ENCODE measurements around the gene TNK1. TPM values are rescaled to one million over a fixed set of nuclear protein-coding genes. Genes with fewer than 3 reads are reported as not detected.

The TNK1 gene
- total and polyA plus RNA-seq, 11 donors = 1.4 to 6.2 (median 2.1) TPM

DNA sequence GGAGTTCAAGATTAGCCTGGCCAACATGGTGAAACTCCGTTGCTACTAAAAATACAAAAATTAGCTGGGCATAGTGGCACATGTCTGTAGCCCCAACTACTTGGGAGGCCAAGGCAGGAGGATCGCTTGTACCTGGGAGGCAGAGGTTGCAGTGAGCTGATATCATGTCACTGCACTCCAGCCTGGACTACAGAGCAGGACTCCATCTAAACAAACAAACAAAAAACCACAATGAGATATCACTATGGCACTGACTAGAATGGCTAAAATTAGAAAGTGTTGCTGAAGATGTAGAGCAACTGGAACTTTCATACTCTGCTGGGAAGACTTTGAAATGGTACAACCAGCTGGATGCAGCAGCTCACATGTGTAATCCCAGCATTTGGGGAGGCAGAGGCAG lies 6.5 kb upstream of the TNK1 start:
- no peaks in the 10 kb centered on the region for H3K4me1 ChIP-seq
- H3K27ac ChIP-seq = no peak overlapping the region
- intact Hi-C loops (cut with DNase I) = loop anchor here in 1 of 10 donors (10.0 kb wide), 1 partner anchor 50 kb away; the partner anchor contains the start of genes SPEM1, SPEM2 and SPEM3
- H3K36me3 ChIP-seq = no peaks in the 10 kb centered on the region
- DNase-seq (no peak), ATAC-seq (no peak)
- H3K4me3 ChIP-seq = no peak overlapping the region
- peaks cover 0 to 4% (median 0%) of the 10 kb centered on the region in 12 donors for H3K9me3 ChIP-seq
- peaks cover 0 to 11% (median 0%) of the 10 kb centered on the region in 9 donors for H3K27me3 ChIP-seq
- no peak for TF ChIP-seq POLR2A (IDR thresholded peaks at IDR 0.05)
- TF ChIP-seq, protein P1, sequence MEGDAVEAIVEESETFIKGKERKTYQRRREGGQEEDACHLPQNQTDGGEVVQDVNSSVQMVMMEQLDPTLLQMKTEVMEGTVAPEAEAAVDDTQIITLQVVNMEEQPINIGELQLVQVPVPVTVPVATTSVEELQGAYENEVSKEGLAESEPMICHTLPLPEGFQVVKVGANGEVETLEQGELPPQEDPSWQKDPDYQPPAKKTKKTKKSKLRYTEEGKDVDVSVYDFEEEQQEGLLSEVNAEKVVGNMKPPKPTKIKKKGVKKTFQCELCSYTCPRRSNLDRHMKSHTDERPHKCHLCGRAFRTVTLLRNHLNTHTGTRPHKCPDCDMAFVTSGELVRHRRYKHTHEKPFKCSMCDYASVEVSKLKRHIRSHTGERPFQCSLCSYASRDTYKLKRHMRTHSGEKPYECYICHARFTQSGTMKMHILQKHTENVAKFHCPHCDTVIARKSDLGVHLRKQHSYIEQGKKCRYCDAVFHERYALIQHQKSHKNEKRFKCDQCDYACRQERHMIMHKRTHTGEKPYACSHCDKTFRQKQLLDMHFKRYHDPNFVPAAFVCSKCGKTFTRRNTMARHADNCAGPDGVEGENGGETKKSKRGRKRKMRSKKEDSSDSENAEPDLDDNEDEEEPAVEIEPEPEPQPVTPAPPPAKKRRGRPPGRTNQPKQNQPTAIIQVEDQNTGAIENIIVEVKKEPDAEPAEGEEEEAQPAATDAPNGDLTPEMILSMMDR (IDR thresholded peaks at IDR 0.05) = no peak
- WGBS, 4 donors = 82 to 93% (median 90%) methylated on average over 2 of the region's 2 CpGs

DNA sequence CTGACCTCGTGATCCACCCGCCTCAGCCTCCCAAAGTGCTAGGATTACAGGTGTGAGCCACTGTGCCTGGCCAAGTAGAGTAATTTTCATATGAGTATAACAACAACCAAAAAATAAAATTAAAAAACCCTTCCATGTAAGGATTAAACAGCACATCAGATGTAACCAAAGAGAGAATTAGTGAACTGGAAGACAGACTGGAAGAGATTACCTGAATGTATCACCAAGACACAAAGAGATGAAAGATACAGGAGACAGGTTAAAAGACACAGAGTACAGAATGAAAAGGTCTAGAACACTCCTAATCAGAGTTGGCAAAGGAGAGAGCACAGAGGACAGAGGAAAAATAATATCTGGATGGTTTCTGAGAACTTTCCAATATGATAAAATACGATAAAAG lies 1.8 kb upstream of the TNK1 start:
- 93 to 99% (median 95%) methylated on average over 3 of the region's 3 CpGs for WGBS, 4 donors
- Histone ChIP-seq H3K36me3 (no peaks in the 10 kb centered on the region), H3K9me3 (peaks cover 0 to 4% (median 0%) of the 10 kb centered on the region in 12 donors), H3K27ac (no peak overlapping the region), H3K4me3 (no peak overlapping the region), H3K4me1 (peaks cover 0 to 31% (median 20%) of the 10 kb centered on the region in 12 donors), H3K27me3 (peaks cover 0 to 35% (median 11%) of the 10 kb centered on the region in 9 donors)
- DNase-seq = no peak
- intact Hi-C loops (cut with DNase I) = loop anchor here in 1 of 10 donors (10.0 kb wide), 1 partner anchor 46 kb away; the partner anchor contains the start of genes SPEM1, SPEM2 and SPEM3
- no peak for ATAC-seq
- TF ChIP-seq POLR2A (IDR thresholded peaks at IDR 0.05) = no peak
- TF ChIP-seq, protein P1 (IDR thresholded peaks at IDR 0.05) = no peak

DNA sequence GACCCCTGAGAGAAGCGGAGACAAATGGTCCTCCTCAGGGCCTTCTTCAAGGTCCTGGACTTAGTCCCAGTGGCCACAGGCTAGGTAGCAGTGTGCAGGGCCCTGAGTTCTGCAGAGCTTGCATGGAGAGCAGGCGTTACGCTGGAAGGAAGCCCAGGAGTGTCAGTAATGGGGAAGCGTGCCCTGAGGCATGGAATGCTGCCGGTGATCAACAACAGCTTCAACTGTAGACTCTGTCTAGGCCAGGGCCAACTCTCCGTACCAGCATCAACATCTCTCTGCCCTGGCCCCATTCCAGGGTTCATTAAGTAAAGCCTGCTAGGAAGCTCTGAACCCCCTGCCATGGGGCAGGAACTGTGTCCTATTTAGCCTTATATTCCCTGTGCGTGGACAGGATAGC lies 568 bp upstream of the TNK1 start:
- peaks cover 0 to 41% (median 11%) of the 10 kb centered on the region in 9 donors for H3K27me3 ChIP-seq
- ATAC-seq (peak; percentile 83 to 91 (median 86)), DNase-seq (peak in 4 of 5 donors; percentile 59 to 83 (median 74))
- H3K4me3 ChIP-seq = peak overlapping the region in 11 of 12 donors; percentile 43 to 58 (median 52)
- intact Hi-C loops (cut with DNase I) = no loop called here
- no peaks in the 10 kb centered on the region for H3K36me3 ChIP-seq
- peak overlapping the region in 11 of 12 donors; percentile 35 to 73 (median 57) for H3K27ac ChIP-seq
- peaks cover 0 to 4% (median 0%) of the 10 kb centered on the region in 12 donors for H3K9me3 ChIP-seq
- 19 to 29% (median 27%) methylated on average over 6 to 7 of the region's 7 CpGs for WGBS, 4 donors
- TF ChIP-seq, protein P1 (IDR thresholded peaks at IDR 0.05) = peak in 1 of 12 donors; percentile 15
- no peak for TF ChIP-seq POLR2A (IDR thresholded peaks at IDR 0.05)
- H3K4me1 ChIP-seq = peaks cover 0 to 36% (median 22%) of the 10 kb centered on the region in 12 donors

DNA sequence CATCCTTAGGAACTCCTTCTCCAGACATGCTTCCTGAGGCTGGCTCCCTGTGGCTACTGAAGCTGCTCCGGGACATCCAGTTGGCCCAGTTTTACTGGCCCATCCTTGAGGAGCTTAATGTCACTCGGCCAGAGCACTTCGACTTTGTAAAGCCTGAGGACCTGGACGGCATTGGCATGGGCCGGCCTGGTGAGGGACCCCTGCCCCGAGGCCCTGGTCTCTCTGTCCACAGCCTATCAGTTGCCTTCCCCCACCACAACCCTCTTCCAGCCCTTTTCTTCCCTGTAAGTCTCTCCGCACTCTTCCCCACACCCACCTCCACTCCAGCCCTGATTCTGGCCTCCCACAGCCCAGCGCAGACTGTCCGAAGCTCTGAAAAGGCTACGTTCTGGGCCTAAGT lies 2.0 kb downstream of the TNK1 start:
- peaks cover 0 to 36% (median 22%) of the 10 kb centered on the region in 12 donors for H3K4me1 ChIP-seq
- peaks cover 0 to 41% (median 11%) of the 10 kb centered on the region in 9 donors for H3K27me3 ChIP-seq
- no peak overlapping the region for H3K4me3 ChIP-seq
- DNase-seq (no peak), ATAC-seq (no peak)
- intact Hi-C loops (cut with DNase I) = no loop called here
- H3K9me3 ChIP-seq = peaks cover 0 to 4% (median 0%) of the 10 kb centered on the region in 12 donors
- TF ChIP-seq, protein P1 (IDR thresholded peaks at IDR 0.05) = no peak
- no peak for TF ChIP-seq POLR2A (IDR thresholded peaks at IDR 0.05)
- H3K27ac ChIP-seq = no peak overlapping the region
- WGBS, 4 donors = 87 to 91% (median 90%) methylated on average over 10 of the region's 10 CpGs
- peaks cover 0 to 6% (median under 1%) of the 10 kb centered on the region in 9 donors for H3K36me3 ChIP-seq
